AG10803 (cell line): ENCODE measurements around the gene DPP6.

ENCODE experiments used
- DNase-seq: peaks from one replicate; pipeline ENCODE4 v3.0.0; 2010; ENCODE audit warnings: low read depth
- H3K4me3 ChIP-seq: 2 replicates; pipeline ENCODE4 v1.5.1; 2011; ENCODE audit warnings: mild to moderate bottlenecking, low read length, control low read depth
- CTCF ChIP-seq: conservative IDR thresholded peaks from 2 replicates; pipeline ENCODE4 v1.5.1; 2011; ENCODE audit warnings: mild to moderate bottlenecking, low read length, control low read depth, inconsistent platforms

Gene DPP6

GRCh38 chr7:154872811-154873499 lies 820.8 kb downstream of the DPP6 start:
- TF ChIP-seq CTCF: no peak
- DNase-seq: no peak

GRCh38 chr7:154873500-154874121 lies 821.4 kb downstream of the DPP6 start:
- H3K4me3 ChIP-seq: no peak overlapping the region
- no peak for DNase-seq
- no peak for TF ChIP-seq CTCF

More at GRCh38 chr7:154872811-154873499, 820.8 kb downstream of the DPP6 start:
- H3K4me3 ChIP-seq: no peak overlapping the region

- no peak for DNase-seq
- TF ChIP-seq CTCF: no peak
- H3K4me3 ChIP-seq: no peak overlapping the region
Measured at GRCh38 chr7:154874409-154875113, 822.4 kb downstream of the DPP6 start.

- TF ChIP-seq CTCF: no peak
- DNase-seq: no peak
- no peak overlapping the region for H3K4me3 ChIP-seq
Measured at GRCh38 chr7:154875297-154875696, 823.1 kb downstream of the DPP6 start.

GRCh38 chr7:154876516-154876915 lies 824.3 kb downstream of the DPP6 start:
- no peak for DNase-seq
- H3K4me3 ChIP-seq: no peak overlapping the region
- TF ChIP-seq CTCF: no peak

GRCh38 chr7:154877031-154877430 lies 824.8 kb downstream of the DPP6 start:
- no peak overlapping the region for H3K4me3 ChIP-seq
- DNase-seq: no peak
- TF ChIP-seq CTCF: no peak
